ENCODE data around the gene PTTG1IP.

DNA sequence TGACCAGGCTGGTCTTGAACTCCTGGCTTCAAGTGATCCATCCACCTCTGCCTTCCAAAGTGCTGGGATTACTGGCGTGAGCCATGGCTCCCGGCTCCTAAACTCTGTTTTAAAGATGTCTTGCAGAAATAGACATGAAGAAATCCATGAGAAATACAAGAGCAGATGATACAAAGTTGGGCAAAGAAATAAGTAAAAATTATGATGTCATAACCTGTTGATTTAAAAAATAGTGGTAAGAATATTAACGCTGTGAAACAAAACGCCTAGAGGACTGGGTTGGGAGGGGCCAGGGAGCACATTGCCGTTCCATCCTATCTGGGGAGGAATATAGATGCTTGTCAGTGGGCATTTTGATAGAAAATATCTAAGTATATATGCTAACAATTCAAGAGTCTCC, 48.4 kb upstream of the PTTG1IP start:
- TF ChIP-seq POLR2A (IDR thresholded peaks at IDR 0.05), result no peak
- no peak for TF ChIP-seq CTCF (IDR thresholded peaks at IDR 0.05)

All from upper lobe of left lung (tissue), 4 donors.